ENCODE measurements around the gene SDC1. TPM values are rescaled to one million over a fixed set of nuclear protein-coding genes. Genes with fewer than 3 reads are reported as not detected.

Gene SDC1
- polyA plus RNA-seq, 2 donors, result 239 to 334 TPM

DNA sequence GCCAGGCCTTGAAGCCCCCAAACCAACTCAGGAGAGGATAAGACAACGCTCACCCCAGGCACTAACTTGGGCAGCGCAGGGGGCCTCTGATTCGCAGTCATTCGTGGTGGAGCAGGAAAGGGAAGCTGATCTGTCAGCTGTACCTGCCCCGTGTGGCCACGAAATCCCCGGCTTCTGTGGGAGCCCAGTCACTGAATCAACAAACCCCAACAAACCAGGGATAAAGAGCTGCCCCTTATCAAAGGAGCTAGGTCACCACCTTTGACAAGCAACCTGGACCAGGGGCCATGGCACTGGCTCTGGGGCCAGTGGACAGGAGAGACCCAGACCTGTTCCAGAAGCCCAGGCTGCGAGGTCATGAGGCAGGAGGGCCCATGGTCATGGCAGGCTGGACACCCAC is 14.5 kb downstream of the SDC1 start:
- peak overlapping the region; percentile 85 to 96 for H3K27ac ChIP-seq (ENCODE audit: low read depth in 2 of 2, low read length in 1 of 2)
- WGBS, 2 donors, result 69 to 79% methylated on average over 8 of the region's 8 CpGs
- peaks cover 6 to 58% of the 10 kb centered on the region in 2 donors for H3K4me1 ChIP-seq (ENCODE audit: control insufficient read depth in 2 of 2, insufficient read depth in 2 of 2, low read length in 1 of 2)
- peaks cover 0 to 20% of the 10 kb centered on the region in 2 donors for H3K36me3 ChIP-seq (ENCODE audit: control insufficient read depth in 2 of 2, insufficient read depth in 2 of 2, low read length in 1 of 2)
- H3K9me3 ChIP-seq (ENCODE audit: control insufficient read depth in 2 of 2, insufficient read depth in 1 of 2, low read depth in 1 of 2, low read length in 1 of 2), result no peaks in the 10 kb centered on the region
- H3K27me3 ChIP-seq (ENCODE audit: control insufficient read depth in 1 of 2, insufficient read depth in 2 of 2, low read length in 2 of 2), result no peaks in the 10 kb centered on the region
- H3K4me3 ChIP-seq (ENCODE audit: low read depth in 1 of 2, low read length in 2 of 2), result no peak overlapping the region

DNA sequence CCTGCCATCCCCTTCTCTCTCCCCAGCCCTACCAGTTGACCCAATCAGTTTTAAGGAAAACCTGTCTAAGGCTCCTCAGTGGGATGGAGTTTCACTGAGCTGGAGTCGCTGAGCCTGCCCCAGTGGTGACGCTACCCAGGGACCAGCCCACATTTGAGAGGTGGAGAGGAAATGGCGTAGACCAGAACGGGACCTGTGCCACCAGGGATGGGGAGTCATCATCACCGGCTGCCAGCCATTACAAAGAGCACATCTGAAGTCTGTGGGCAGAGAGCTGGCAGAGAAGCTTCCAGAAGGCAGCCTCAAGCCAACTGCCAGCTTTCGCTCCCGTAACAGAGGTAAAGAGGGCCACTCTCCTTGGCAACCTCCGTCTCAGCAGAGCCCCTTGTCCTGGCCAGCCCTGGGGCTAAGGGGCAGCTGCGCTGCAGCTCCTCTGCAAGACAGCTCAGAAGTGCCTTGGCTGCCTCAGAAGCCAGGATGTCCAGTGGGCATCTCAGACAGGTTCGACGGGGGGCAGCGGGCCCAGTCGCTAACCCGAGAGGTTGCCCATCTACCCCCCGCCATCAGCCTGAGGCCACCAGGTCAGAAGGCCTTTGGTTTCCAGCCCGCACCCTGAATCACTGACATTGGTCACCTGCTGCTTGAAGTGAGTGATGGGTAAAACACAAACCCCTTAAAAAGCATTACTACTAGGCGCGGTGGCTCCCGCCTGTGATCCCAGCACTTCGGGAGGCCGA is 15.4 kb downstream of the SDC1 start:
- Histone ChIP-seq H3K27ac (ENCODE audit: low read depth in 2 of 2, low read length in 1 of 2) (peak overlapping the region; percentile 85 to 96), H3K9me3 (ENCODE audit: control insufficient read depth in 2 of 2, insufficient read depth in 1 of 2, low read depth in 1 of 2, low read length in 1 of 2) (no peaks in the 10 kb centered on the region), H3K4me3 (ENCODE audit: low read depth in 1 of 2, low read length in 2 of 2) (no peak overlapping the region), H3K36me3 (ENCODE audit: control insufficient read depth in 2 of 2, insufficient read depth in 2 of 2, low read length in 1 of 2) (peaks cover 0 to 19% of the 10 kb centered on the region in 2 donors), H3K4me1 (ENCODE audit: control insufficient read depth in 2 of 2, insufficient read depth in 2 of 2, low read length in 1 of 2) (peaks cover 6 to 51% of the 10 kb centered on the region in 2 donors), H3K27me3 (ENCODE audit: control insufficient read depth in 1 of 2, insufficient read depth in 2 of 2, low read length in 2 of 2) (no peaks in the 10 kb centered on the region)
- 70 to 77% methylated on average over 21 of the region's 21 CpGs for WGBS, 2 donors

DNA sequence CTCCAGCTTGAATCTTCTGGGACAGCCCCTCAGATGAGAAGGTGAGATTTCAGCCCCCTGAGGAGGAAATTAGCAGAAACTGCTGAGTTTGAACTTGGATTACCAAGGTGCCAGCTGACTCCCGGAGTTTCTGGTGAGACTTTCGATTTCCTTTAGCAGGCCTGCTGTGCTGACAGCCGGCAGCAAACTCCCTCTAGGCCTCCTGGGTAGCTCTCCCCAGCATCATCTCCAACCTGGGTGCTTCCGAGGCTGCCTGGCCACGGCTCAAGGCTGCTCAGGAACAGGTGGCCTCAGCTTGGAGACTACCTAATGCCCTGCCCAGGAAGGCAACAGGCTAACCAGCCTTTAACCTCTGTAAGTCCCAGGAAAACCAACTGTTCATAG is 16.5 kb downstream of the SDC1 start:
- Histone ChIP-seq H3K27ac (ENCODE audit: low read depth in 2 of 2, low read length in 1 of 2) (peak overlapping the region; percentile 85 to 96), H3K4me3 (ENCODE audit: low read depth in 1 of 2, low read length in 2 of 2) (no peak overlapping the region), H3K4me1 (ENCODE audit: control insufficient read depth in 2 of 2, insufficient read depth in 2 of 2, low read length in 1 of 2) (peaks cover 6 to 51% of the 10 kb centered on the region in 2 donors), H3K27me3 (ENCODE audit: control insufficient read depth in 1 of 2, insufficient read depth in 2 of 2, low read length in 2 of 2) (no peaks in the 10 kb centered on the region), H3K36me3 (ENCODE audit: control insufficient read depth in 2 of 2, insufficient read depth in 2 of 2, low read length in 1 of 2) (peaks cover 0 to 22% of the 10 kb centered on the region in 2 donors), H3K9me3 (ENCODE audit: control insufficient read depth in 2 of 2, insufficient read depth in 1 of 2, low read depth in 1 of 2, low read length in 1 of 2) (no peaks in the 10 kb centered on the region)
- WGBS, 2 donors, result 40 to 47% methylated on average over 5 of the region's 5 CpGs

DNA sequence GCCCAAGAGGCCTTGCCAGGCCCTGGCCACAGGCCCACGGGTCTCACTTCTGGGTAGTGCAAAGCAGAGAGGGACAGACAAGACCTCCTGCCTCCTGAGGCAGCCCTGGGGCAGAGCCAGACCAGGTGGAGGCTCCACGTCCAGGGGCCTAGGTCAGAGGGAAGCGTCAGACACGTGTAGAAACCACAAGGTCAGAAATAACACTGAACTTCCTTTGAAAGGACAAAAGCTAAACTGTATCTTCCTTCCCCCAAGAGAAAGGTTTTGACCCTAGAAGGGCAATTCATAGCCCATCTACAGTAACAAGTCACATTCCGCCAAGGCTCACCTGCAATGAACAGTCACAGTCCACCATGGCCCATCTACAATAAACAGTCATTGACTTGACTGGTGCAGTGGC is 17.9 kb downstream of the SDC1 start:
- 60 to 61% methylated on average over 5 of the region's 5 CpGs for WGBS, 2 donors

DNA sequence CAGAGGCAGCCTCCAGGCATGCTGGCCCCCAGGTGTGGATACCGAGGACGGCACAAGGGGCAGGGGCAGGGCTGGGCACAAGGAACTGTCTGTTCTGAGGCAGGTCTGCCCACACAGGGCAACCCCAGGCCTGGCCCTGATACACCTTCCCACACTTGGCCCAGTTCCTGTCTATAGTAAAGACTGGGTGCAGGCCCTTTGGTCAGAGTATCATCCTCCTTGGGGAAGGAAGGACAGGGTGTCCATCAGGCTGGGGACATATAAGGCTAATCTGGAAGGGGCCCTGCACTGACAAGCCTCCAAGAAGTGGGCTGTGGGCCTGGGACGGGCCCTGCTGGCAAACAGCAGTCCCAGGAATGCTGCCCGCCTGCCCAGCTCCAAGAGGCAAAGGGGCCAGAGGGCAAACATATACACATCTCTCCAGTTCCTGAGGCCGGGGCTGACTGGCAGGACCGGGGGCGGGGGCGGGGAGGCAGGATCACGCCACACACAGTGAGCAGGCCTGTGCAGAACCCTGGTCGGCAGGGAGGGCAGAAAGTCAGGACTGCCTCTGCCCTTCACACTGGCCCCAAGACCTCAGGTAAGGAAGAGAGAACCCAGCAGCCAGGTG is 18.9 kb downstream of the SDC1 start:
- 47 to 60% methylated on average over 10 of the region's 10 CpGs for WGBS, 2 donors
- peaks cover 3 to 39% of the 10 kb centered on the region in 2 donors for H3K4me1 ChIP-seq (ENCODE audit: control insufficient read depth in 2 of 2, insufficient read depth in 2 of 2, low read length in 1 of 2)
- no peaks in the 10 kb centered on the region for H3K27me3 ChIP-seq (ENCODE audit: control insufficient read depth in 1 of 2, insufficient read depth in 2 of 2, low read length in 2 of 2)
- H3K4me3 ChIP-seq (ENCODE audit: low read depth in 1 of 2, low read length in 2 of 2), result no peak overlapping the region
- peak overlapping the region; percentile 49 to 96 for H3K27ac ChIP-seq (ENCODE audit: low read depth in 2 of 2, low read length in 1 of 2)
- no peaks in the 10 kb centered on the region for H3K9me3 ChIP-seq (ENCODE audit: control insufficient read depth in 2 of 2, insufficient read depth in 1 of 2, low read depth in 1 of 2, low read length in 1 of 2)
- H3K36me3 ChIP-seq (ENCODE audit: control insufficient read depth in 2 of 2, insufficient read depth in 2 of 2, low read length in 1 of 2), result peaks cover 0 to 34% of the 10 kb centered on the region in 2 donors

More for the DNA sequence above, 17.9 kb downstream of the SDC1 start:
- Histone ChIP-seq H3K4me3 (ENCODE audit: low read depth in 1 of 2, low read length in 2 of 2) (no peak overlapping the region), H3K36me3 (ENCODE audit: control insufficient read depth in 2 of 2, insufficient read depth in 2 of 2, low read length in 1 of 2) (peaks cover 0 to 32% of the 10 kb centered on the region in 2 donors), H3K4me1 (ENCODE audit: control insufficient read depth in 2 of 2, insufficient read depth in 2 of 2, low read length in 1 of 2) (peaks cover 6 to 46% of the 10 kb centered on the region in 2 donors), H3K9me3 (ENCODE audit: control insufficient read depth in 2 of 2, insufficient read depth in 1 of 2, low read depth in 1 of 2, low read length in 1 of 2) (no peaks in the 10 kb centered on the region), H3K27me3 (ENCODE audit: control insufficient read depth in 1 of 2, insufficient read depth in 2 of 2, low read length in 2 of 2) (no peaks in the 10 kb centered on the region), H3K27ac (ENCODE audit: low read depth in 2 of 2, low read length in 1 of 2) (peak overlapping the region; percentile 49 to 96)

DNA sequence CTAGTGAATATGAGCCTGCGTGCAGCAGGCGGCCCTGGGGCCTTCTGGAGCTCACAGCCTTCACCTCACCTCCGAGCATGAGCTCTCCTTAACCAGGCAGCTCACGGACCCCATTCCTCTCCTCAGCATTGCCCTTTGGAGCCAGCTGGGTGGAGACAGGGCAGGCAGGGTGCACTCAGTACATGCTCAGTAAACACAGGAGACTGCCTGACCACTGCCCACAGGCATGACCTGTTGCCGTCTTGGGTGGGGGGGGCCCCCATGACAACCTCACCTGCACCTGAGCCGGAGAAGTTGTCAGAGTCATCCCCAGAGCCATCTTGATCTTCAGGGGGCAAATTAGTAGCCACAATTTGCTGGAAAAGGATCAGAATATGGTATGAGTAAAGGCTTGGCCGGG is 19.9 kb downstream of the SDC1 start:
- 83 to 95% methylated on average over 7 of the region's 7 CpGs for WGBS, 2 donors
- H3K36me3 ChIP-seq (ENCODE audit: control insufficient read depth in 2 of 2, insufficient read depth in 2 of 2, low read length in 1 of 2), result peaks cover 0 to 40% of the 10 kb centered on the region in 2 donors
- H3K4me3 ChIP-seq (ENCODE audit: low read depth in 1 of 2, low read length in 2 of 2), result no peak overlapping the region
- H3K27ac ChIP-seq (ENCODE audit: low read depth in 2 of 2, low read length in 1 of 2), result peak overlapping the region; percentile 49 to 62
- no peaks in the 10 kb centered on the region for H3K9me3 ChIP-seq (ENCODE audit: control insufficient read depth in 2 of 2, insufficient read depth in 1 of 2, low read depth in 1 of 2, low read length in 1 of 2)
- H3K4me1 ChIP-seq (ENCODE audit: control insufficient read depth in 2 of 2, insufficient read depth in 2 of 2, low read length in 1 of 2), result peaks cover 3 to 34% of the 10 kb centered on the region in 2 donors
- H3K27me3 ChIP-seq (ENCODE audit: control insufficient read depth in 1 of 2, insufficient read depth in 2 of 2, low read length in 2 of 2), result no peaks in the 10 kb centered on the region

DNA sequence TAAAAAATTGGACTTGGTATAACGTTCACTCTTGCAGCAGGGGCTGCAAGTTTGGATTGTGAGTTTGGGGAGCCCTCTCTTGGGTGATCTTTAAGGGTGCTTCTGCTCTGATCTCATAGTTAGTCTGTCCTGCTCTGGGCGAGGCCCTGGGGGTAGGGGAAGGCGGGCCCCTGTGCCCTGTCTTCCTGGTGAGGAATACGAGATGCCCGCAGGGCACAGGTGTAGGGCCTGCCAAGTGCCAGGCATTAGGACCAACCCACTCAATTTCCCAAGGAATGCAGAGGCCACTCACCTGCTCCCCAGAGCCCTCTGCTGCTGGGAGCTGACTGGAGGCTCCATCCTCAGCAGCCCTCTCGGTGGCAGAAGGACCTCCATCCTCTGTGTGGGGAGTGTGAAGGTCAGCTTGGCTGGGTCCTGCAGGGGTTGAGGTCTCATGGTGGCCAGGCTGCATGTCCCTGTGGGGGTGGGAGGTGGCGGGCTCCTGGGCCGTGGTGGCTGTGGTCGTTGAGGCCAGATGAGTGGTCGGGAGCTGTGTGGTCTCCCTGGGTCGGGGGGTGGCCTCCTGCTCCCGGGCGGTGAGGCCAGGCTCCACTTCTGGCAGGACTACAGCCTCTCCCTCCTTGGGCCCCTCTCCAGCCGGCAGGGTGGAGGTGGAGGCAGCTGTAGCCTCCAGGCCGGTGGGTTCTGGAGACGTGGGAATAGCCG is 21.3 kb downstream of the SDC1 start:
- Histone ChIP-seq H3K27ac (ENCODE audit: low read depth in 2 of 2, low read length in 1 of 2) (peak overlapping the region in 1 of 2 donors; percentile 39), H3K36me3 (ENCODE audit: control insufficient read depth in 2 of 2, insufficient read depth in 2 of 2, low read length in 1 of 2) (peaks cover 0 to 38% of the 10 kb centered on the region in 2 donors), H3K9me3 (ENCODE audit: control insufficient read depth in 2 of 2, insufficient read depth in 1 of 2, low read depth in 1 of 2, low read length in 1 of 2) (no peaks in the 10 kb centered on the region), H3K4me1 (ENCODE audit: control insufficient read depth in 2 of 2, insufficient read depth in 2 of 2, low read length in 1 of 2) (peaks cover 5 to 33% of the 10 kb centered on the region in 2 donors), H3K4me3 (ENCODE audit: low read depth in 1 of 2, low read length in 2 of 2) (no peak overlapping the region), H3K27me3 (ENCODE audit: control insufficient read depth in 1 of 2, insufficient read depth in 2 of 2, low read length in 2 of 2) (no peaks in the 10 kb centered on the region)
- WGBS, 2 donors, result 69 to 79% methylated on average over 17 of the region's 17 CpGs

DNA sequence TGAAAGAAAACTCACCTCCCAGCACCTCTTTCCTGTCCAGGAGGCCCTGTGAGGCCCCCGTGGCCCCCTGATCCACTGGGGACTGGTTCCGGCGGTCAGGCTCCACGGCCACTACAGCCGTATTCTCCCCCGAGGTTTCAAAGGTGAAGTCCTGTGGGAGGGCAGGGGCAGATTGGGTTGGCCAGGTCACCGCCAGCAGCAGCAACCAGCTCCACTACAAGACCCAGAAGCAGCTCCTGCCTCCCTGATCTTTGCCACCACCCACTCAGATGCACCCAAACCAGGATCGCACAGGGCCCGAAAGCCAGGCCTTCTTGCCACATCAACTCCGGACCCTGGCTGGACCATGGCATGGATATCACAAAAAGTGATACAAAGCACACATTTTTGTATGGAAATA is 21.9 kb downstream of the SDC1 start:
- H3K36me3 ChIP-seq (ENCODE audit: control insufficient read depth in 2 of 2, insufficient read depth in 2 of 2, low read length in 1 of 2), result peaks cover 0 to 36% of the 10 kb centered on the region in 2 donors
- peaks cover 10 to 38% of the 10 kb centered on the region in 2 donors for H3K4me1 ChIP-seq (ENCODE audit: control insufficient read depth in 2 of 2, insufficient read depth in 2 of 2, low read length in 1 of 2)

DNA sequence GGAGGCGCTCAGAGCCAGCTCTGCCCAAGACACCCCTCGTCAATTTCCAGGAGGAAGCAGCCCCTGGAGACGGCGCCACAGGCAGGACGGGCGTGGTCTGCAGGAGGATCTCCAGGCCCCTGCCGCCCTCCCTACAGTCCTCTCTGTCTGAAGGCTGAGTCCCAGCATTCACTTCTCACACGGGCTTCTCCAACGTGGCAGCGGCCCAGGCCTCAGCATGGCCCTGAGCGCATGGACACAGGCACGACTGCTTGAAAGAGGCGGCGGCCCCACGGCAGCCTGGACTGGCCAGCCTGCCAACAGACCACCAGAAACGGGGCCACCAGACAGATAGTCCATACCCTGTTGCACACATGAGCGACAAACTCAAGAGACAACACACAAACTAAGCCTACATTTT is 23.3 kb downstream of the SDC1 start:
- Histone ChIP-seq H3K4me3 (ENCODE audit: low read depth in 1 of 2, low read length in 2 of 2) (no peak overlapping the region), H3K4me1 (ENCODE audit: control insufficient read depth in 2 of 2, insufficient read depth in 2 of 2, low read length in 1 of 2) (peaks cover 6 to 27% of the 10 kb centered on the region in 2 donors), H3K9me3 (ENCODE audit: control insufficient read depth in 2 of 2, insufficient read depth in 1 of 2, low read depth in 1 of 2, low read length in 1 of 2) (no peaks in the 10 kb centered on the region), H3K36me3 (ENCODE audit: control insufficient read depth in 2 of 2, insufficient read depth in 2 of 2, low read length in 1 of 2) (peaks cover 0 to 34% of the 10 kb centered on the region in 2 donors), H3K27ac (ENCODE audit: low read depth in 2 of 2, low read length in 1 of 2) (peak overlapping the region in 1 of 2 donors; percentile 23), H3K27me3 (ENCODE audit: control insufficient read depth in 1 of 2, insufficient read depth in 2 of 2, low read length in 2 of 2) (no peaks in the 10 kb centered on the region)
- 73 to 80% methylated on average over 17 of the region's 17 CpGs for WGBS, 2 donors

More for the DNA sequence above, 21.9 kb downstream of the SDC1 start:
- Histone ChIP-seq H3K27me3 (ENCODE audit: control insufficient read depth in 1 of 2, insufficient read depth in 2 of 2, low read length in 2 of 2) (no peaks in the 10 kb centered on the region), H3K9me3 (ENCODE audit: control insufficient read depth in 2 of 2, insufficient read depth in 1 of 2, low read depth in 1 of 2, low read length in 1 of 2) (no peaks in the 10 kb centered on the region), H3K4me3 (ENCODE audit: low read depth in 1 of 2, low read length in 2 of 2) (no peak overlapping the region), H3K27ac (ENCODE audit: low read depth in 2 of 2, low read length in 1 of 2) (no peak overlapping the region)
- 93% methylated on average over 10 of the region's 10 CpGs for WGBS, 2 donors
